Measurements from ENCODE around the gene BLTP3A. TPM values are rescaled to one million over a fixed set of nuclear protein-coding genes. Genes with fewer than 3 reads are reported as not detected.
"Not testable (repeated sequence)": the region's sequence is repeated elsewhere in the genome, so short reads cannot be mapped to it uniquely, and the experiment has no call there.

BLTP3A gene
- total RNA-seq, 2 donors from 2014 or later = 17.7 to 22.6 TPM

DNA sequence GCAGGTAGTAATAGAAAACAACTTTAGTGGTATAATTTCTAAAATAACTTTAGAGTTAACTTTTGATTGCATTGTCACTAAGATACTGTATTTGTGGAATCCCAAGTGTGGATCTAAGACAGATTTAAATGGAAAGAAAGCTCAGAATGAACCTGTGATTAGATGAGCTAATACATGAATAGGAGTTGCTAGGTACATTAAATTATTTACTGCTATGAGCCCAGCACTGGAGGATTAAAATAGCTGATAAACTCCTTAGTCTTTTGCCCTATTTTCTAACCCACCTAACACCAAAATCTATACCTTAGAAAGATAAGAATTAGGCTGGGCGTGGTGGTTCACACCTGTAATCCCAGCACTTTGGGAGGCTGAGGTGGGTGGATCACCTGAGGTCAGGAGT is 23.7 kb upstream of the BLTP3A start:
- Histone ChIP-seq H3K27ac (no peak overlapping the region), H3K4me3 (no peak overlapping the region), H3K4me1 (peaks cover 0 to 4% of the 10 kb centered on the region in 2 donors), H3K36me3 (peaks cover 91% of the 10 kb centered on the region), H3K27me3 (no peaks in the 10 kb centered on the region), H3K9me3 (no peaks in the 10 kb centered on the region)
- TF ChIP-seq, protein P1, sequence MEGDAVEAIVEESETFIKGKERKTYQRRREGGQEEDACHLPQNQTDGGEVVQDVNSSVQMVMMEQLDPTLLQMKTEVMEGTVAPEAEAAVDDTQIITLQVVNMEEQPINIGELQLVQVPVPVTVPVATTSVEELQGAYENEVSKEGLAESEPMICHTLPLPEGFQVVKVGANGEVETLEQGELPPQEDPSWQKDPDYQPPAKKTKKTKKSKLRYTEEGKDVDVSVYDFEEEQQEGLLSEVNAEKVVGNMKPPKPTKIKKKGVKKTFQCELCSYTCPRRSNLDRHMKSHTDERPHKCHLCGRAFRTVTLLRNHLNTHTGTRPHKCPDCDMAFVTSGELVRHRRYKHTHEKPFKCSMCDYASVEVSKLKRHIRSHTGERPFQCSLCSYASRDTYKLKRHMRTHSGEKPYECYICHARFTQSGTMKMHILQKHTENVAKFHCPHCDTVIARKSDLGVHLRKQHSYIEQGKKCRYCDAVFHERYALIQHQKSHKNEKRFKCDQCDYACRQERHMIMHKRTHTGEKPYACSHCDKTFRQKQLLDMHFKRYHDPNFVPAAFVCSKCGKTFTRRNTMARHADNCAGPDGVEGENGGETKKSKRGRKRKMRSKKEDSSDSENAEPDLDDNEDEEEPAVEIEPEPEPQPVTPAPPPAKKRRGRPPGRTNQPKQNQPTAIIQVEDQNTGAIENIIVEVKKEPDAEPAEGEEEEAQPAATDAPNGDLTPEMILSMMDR (IDR thresholded peaks at IDR 0.05) = no peak
- no peak for DNase-seq (ENCODE audit: low spot score)

GRCh38 chr6:34771727-34772126 is 20.2 kb upstream of the BLTP3A start:
- H3K4me3 ChIP-seq = no peak overlapping the region
- H3K27me3 ChIP-seq = no peaks in the 10 kb centered on the region
- peaks cover 0 to 4% of the 10 kb centered on the region in 2 donors for H3K4me1 ChIP-seq
- peaks cover 89% of the 10 kb centered on the region for H3K36me3 ChIP-seq
- TF ChIP-seq, protein P1 (IDR thresholded peaks at IDR 0.05) = no peak
- H3K27ac ChIP-seq = no peak overlapping the region
- no peak for DNase-seq (ENCODE audit: low spot score)
- no peaks in the 10 kb centered on the region for H3K9me3 ChIP-seq

DNA sequence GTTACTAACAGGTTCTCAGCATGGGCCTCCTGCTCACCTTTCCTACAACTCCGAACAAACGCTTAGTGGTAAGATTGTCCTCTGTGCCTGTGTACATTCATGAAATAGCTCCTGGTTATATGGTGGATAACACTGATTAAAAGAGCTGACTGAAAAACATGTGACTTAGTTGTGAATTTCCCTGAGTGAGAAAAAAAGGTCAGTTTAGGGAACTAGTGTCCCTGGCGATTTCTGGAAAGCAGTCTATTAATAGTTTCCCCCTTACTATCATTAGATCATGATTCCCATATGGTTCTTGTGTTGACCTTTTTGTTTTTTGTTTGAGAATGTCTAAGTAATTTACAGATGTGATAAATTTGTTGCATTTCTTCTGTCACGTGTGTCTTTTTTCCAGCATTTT is 18.9 kb upstream of the BLTP3A start:
- Histone ChIP-seq H3K27ac (no peak overlapping the region), H3K4me1 (peaks cover 0 to 4% of the 10 kb centered on the region in 2 donors), H3K36me3 (peaks cover 76% of the 10 kb centered on the region), H3K4me3 (no peak overlapping the region), H3K27me3 (no peaks in the 10 kb centered on the region), H3K9me3 (no peaks in the 10 kb centered on the region)
- no peak for DNase-seq (ENCODE audit: low spot score)
- TF ChIP-seq, protein P1 (IDR thresholded peaks at IDR 0.05) = no peak

DNA sequence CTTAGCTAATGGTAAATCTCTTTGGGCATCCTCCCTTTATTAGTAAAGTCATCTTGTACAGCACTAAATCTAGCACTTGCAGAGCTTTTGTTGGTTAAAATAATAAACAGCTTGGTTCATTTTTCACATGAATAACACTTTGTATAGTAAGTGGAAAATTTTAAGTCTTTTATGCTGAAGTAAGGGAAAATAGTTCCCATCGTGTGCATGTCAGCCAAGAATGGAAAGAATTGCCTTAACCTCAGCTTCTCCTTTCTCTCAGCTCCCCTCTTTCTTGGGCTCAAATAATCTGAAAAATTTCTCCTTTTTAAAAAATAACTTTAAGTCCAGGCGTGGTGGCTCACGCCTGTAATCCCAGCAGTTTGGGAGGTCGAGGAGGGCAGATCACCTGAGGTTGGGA is 18.0 kb upstream of the BLTP3A start:
- Histone ChIP-seq H3K4me1 (peaks cover 0 to 4% of the 10 kb centered on the region in 2 donors), H3K27me3 (no peaks in the 10 kb centered on the region), H3K4me3 (no peak overlapping the region), H3K9me3 (no peaks in the 10 kb centered on the region), H3K27ac (no peak overlapping the region), H3K36me3 (peaks cover 67% of the 10 kb centered on the region)
- no peak for DNase-seq (ENCODE audit: low spot score)
- TF ChIP-seq, protein P1 (IDR thresholded peaks at IDR 0.05) = no peak

DNA sequence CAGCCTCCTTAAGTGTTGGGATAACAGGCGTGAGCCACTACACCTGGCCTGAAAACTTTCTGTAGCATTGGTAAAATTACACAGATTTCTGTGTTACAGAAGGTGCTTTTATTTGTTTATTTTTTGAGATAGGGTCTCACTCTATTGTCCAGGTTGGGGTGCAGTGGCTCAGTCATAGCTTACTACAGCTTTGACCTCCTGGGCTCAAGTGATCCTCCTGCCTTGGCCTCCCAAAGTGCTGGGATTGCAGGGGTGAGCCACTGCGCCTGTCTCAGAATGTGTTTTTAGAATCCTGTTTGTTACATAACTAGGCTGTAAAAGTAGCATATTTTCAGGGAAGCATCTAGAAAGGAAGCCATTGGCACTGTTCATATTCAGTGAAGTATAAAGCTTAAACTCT is 16.9 kb upstream of the BLTP3A start:
- peaks cover 57% of the 10 kb centered on the region for H3K36me3 ChIP-seq

GRCh38 chr6:34785375-34785774 is 6.5 kb upstream of the BLTP3A start:
- not testable (repeated sequence) for H3K27me3 ChIP-seq; H3K27ac ChIP-seq; H3K9me3 ChIP-seq; DNase-seq (ENCODE audit: low spot score); H3K4me1 ChIP-seq; H3K4me3 ChIP-seq; H3K36me3 ChIP-seq

More for the DNA sequence above, 16.9 kb upstream of the BLTP3A start:
- Histone ChIP-seq H3K27me3 (no peaks in the 10 kb centered on the region), H3K4me1 (peaks cover 0 to 4% of the 10 kb centered on the region in 2 donors), H3K9me3 (no peaks in the 10 kb centered on the region), H3K4me3 (no peak overlapping the region), H3K27ac (no peak overlapping the region)
- TF ChIP-seq, protein P1 (IDR thresholded peaks at IDR 0.05) = no peak
- DNase-seq (ENCODE audit: low spot score) = no peak

DNA sequence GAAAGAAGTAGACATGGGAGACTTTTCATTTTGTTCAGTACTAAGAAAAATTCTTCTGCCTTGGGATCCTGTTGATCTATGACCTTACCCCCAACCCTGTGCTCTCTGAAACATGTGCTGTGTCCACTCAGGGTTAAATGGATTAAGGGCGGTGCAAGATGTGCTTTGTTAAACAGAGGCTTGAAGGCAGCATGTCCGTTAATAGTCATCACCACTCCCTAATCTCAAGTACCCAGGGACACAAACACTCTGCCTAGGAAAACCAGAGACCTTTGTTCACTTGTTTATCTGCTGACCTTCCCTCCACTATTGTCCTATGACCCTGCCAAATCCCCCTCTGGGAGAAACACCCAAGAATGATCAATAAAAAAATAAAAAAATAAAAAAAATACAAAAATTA is 4.7 kb upstream of the BLTP3A start:
- not testable (repeated sequence) for H3K9me3 ChIP-seq; H3K36me3 ChIP-seq; H3K27ac ChIP-seq; H3K4me1 ChIP-seq; DNase-seq (ENCODE audit: low spot score); H3K27me3 ChIP-seq; H3K4me3 ChIP-seq
